ENCODE results near the gene FAM120A.

GRCh38 chr9:93480728-93481324, 29.3 kb downstream of the FAM120A start:
- TF ChIP-seq REST (IDR thresholded peaks at IDR 0.05; ENCODE audit: insufficient read depth in 1 of 2, low read depth in 2 of 2, low read length in 2 of 2) = no peak
- no peak for TF ChIP-seq POLR2AphosphoS5 (IDR thresholded peaks at IDR 0.05; ENCODE audit: low read depth, low read length)
- no peak for TF ChIP-seq TAF1 (IDR thresholded peaks at IDR 0.05; ENCODE audit: borderline replicate concordance, insufficient read depth, low read length)
- no peak for TF ChIP-seq FOXP2 (optimal IDR thresholded peaks at IDR 0.05; ENCODE audit: borderline replicate concordance, extremely low read depth, extremely low read length, insufficient read depth)
- TF ChIP-seq SIN3A (IDR thresholded peaks at IDR 0.05; ENCODE audit: borderline replicate concordance, insufficient read depth, low read length) = no peak

Measured in PFSK-1 (cell line).